GM19324 (cell line): ENCODE data around the gene DCAF7.

Source experiments
- ATAC-seq: cut with Tn5 transposase; IDR thresholded peaks from one replicate; pipeline ENCODE4 v1.9.1; 2021; ENCODE audit warnings: mild to moderate bottlenecking, moderate library complexity; ENCODE audit not compliant: unreplicated experiment, low FRiP score

Gene DCAF7

DNA sequence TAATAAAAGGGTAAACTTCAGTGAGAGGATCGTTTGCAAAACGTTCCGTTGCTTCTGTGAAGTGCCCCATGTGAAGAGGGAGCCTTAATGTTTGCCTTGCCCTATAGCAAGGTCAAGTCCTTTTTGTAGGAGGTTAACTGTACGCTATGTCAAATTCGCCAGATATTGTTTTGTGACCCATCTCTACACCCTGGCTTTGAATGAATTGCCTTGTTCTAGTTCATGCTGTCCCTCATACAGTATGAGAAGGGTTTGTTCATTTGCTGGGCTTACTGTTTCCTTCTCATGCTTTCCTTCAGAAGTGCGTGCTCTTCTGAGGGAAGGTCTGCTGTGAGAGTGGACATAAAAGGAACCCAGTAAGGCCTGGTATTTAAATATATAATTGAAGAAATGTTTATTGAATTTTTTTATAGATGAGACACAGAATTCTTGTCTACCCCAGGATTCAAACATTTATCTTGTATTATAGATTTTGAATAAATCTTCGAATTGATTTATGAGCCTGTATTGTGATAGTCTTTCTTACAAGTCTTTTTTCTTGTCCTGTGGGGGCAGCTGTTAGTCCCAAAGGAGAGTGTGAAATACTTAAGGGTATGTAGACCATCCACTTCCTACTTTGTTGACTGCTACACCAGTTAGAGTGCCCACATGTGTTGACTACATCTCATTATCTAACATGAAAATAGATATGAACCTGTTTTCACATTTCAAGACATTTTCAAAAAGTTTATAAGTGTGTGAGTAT, 73.7 kb downstream of the DCAF7 start:
- ATAC-seq = no peak

DNA sequence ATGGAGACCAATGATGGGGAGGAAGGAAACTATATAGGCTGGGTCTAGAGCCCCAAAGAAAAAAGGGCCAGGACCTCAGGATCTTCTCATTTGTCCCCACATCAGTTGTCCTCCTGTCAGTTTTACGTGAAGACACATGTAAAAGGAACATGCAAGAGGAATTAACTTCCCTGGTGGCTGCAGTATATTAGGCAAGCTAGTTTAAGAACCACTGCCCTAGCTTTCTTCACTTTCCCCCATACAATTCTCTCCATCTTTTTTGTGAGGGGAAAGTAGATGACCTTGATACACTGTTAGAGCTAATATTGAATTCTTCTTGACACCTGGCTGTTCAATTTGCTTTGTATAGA, 74.2 kb downstream of the DCAF7 start:
- no peak for ATAC-seq

DNA sequence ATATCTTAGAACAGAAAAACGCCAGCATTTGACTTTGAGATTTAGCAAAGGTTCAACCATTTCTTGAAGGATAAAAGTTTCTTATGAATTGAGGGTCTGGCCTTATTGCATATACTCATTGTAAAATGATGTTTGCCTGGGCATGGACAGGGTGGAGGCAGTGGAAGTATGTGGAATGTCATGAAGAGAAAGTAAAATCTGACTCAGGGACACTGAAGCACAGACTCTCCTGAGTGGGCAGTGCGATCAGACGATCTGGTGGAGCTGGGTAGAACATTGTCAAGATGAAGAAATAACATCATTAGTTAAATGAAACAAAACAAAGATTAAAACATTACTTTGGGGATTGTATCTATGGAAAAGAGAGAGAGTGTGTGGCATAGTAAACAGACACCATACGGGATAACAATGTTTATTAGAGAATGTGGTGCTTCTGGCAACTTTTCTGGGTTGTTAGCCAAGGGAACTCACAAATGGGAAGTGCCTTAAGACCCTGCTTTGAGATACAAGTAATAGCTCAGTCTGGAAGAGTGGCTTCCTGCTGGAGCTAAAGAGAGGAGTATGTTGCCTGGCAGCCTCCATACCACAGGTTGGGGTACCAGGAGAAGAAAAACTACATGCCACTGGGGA, 76.4 kb downstream of the DCAF7 start:
- no peak for ATAC-seq

DNA sequence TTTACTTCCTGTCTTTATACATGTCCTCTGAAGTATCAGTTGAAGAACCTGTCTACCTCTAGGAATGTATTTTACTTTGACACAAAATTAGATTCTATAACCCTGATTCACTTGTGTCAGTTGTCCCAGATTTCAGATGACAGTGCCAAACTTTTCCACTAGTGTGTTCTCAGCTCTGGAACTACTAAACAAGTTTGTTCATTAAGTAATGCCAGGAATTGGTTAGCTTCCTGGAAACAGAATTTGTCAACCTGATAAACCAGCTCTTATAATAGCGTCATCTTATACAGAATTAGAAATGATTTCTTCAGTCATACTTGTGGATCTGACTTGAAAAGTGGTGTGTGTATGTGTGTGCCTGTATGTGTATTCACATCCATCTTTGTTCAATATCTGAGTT, 79.3 kb downstream of the DCAF7 start:
- no peak for ATAC-seq

DNA sequence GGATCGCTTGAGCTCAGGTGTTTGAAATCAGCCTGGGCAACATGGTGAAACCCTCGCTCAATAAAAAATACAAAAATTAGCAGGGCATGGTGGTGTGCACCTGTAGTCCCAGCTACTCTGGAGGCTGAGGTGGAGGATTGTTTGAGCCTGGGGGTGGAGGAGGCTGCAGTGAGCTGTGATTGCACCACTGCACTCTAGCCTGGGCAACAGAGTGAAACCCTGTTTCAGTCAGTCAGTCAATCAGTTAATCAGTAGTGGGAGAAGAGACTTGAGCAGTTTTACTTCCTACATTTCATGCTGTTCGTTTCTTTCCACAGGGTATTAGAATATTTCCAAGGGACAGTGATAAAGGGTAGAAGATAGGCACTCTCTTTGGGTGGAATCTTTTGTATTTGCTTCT, 80.8 kb downstream of the DCAF7 start:
- ATAC-seq = no peak

DNA sequence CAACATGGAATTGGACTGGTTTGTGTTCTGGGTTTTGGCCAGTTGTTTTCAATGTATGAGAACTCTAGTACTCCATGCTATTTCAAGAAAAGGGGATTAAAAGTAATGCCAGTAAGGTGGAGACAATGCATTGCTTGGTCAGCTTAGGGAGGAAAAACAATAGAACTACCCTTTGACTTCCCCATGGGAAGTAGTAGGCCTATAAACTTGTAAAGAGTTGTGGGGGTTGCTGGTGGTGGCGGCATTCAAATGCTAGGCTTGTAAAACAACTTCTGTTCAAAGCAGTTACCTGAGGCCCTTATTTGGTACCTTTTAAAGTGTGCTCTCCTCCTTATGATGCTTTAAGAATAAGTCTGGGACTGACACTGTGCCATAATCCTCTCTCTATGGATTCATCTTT, 81.3 kb downstream of the DCAF7 start:
- ATAC-seq = no peak

DNA sequence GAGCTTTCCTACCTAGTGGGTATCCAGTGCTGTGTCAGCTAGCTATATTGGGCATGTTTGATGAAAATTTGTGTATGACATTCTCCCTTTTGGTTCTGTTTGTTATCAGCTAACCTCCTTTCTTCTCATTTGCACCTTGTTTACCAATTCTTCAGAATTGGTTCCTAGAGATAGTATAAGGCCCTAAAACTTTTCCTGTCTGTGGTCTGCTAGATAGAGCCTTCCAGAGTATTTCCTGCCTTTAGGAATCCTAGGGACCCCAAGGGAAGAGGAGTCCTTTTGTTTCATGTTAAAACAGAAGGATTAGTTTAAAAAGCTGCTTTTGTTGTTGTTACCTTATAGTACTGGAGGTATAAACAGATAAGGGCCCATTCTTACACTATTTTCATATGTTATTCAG, 83.5 kb downstream of the DCAF7 start:
- no peak for ATAC-seq

DNA sequence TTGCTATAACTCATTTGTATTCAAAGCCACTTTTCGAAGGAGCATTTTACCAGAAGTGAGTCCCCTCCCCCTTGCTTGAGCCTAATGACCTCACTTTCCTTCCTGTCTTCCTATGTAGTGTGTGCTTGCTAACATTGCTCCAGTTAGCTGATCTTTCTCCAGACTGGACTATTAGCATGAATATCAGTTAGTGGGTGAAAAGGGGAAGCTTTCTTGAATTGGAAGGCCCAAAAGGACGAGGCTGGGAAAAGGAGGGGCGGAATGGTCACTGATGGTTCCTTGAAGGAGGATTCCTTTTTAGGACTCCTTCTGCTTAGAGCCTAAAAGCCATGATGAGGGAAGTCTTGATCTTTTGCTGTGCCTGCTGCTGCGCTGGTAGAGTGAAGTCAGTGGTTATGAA, 83.9 kb downstream of the DCAF7 start:
- no peak for ATAC-seq

DNA sequence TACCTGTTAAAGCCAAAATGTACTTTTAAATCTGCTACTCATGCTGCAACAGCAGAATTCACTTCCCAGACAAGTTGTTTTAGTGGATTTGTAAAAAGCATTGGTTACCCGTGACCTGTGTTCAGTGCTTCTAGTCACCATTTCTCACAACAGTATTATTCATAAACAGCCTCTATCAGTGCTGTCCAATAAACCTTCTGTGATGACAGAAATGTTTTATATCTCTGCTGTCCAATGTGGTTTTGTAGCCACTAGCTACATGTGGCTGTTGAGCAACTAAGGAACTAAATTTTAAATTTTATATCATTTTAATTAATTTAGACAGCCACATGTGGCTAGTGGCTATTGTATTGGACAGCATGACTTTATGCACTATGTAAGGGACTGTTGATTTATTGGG, 84.5 kb downstream of the DCAF7 start:
- ATAC-seq = no peak

DNA sequence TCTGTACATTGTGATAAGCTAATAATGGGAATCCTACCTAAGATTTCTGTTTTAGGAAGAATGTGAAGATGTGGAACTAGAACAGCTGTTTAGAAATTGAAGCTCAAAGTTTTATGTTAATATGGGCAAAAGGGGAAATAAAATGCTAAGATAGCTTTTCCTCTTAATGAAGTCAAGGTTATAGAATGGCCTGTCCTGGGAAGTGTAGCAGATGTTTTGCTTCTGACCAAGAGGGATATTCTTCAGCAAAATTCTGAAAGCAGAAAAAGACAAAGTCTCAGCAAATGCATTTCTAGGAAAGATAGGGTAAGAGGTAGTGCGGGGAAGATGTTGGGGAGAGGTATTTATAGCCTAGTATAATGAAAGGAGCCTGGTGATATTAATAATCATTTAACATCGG, 85.0 kb downstream of the DCAF7 start:
- ATAC-seq = no peak

DNA sequence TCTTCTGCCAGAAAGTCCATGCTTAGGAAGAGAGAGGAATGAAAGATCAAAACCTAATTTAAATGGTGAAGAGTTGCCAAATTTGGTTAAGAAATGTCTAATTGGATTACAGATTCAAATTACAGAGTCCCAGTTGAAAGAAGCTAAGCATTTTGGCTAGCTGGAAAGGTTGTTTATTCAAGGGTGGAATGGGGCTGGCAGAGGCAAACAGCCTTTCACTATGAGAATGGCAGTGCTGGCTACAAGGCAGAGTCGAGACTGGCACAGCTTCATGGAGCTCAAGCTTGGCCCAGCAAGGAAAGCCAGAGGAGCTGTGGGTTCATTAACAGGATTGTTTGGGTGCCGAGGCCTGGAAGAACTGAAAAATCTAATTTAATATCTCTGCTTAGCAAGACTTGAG, 85.5 kb downstream of the DCAF7 start:
- no peak for ATAC-seq

DNA sequence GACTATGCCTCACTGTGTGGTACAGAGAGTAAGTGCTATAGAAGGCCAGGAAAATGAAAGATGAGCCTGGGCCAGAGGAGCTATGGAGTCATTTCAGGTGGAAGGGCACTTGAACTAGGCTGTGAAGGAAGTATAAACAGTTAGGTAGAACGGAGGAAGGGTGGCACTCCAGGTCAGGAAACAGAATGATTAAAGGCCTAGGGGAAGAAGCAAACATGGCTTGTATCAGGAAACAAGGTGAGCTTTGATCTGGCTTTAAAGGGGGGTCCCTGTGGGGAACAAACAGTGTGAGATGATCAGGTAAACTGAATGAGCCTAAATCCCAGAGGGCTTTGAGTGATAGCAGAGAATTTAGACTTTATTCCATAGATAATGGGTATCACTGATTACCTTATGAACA, 88.8 kb downstream of the DCAF7 start:
- no peak for ATAC-seq

DNA sequence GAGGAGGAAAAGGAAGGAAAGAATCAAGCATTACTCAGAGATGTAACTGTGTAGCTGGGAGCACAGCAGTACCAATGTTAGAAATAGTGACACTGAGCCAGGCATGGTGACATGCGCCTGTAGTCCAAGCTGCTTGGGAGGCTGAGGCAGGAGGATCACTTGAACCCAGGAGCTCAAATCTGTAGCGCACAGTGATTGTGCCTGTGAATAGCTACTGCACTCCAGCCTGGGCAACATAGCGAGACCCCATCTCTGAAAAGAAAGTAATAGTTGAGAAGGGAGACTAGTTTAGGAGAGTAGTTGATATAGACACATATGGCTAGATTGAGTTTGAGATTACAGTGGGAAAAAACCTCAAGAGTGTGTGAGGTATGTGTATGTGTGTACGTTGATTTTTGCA, 89.8 kb downstream of the DCAF7 start:
- no peak for ATAC-seq

DNA sequence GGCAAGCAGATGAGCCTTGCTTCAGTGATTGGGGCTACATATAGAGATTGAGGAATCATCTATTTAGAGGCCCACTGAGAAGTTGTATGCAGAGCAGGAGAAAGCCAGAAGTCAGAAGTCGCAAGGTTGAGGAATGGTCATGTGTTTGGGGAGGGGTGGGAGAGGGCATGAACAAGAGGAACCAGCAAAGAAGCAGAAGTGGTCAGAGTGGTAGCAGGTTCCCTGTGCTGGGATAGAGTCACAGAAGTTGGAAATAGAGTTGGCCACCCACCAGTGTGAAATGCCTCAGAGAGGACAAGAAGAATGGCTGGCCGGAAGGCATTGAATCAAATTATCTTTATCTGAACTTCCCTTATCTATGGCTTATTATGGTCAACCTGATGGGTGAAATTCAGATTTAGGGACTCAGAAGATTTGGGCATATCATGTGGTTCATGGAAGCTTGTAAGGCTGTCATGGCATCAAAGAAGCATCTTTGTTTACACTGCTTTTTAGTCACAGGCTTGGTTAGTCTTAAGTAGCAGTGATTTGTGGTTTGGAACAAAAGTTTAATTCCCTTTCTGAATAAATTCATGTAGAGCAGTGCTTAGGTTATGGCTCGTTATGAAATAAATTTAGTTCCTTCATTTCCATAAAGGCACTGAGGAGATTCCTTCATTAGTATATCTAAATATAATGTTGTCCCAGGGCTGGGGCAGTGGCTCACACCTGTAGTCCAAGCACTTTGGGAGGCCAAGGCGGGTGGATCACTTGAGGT, 91.6 kb downstream of the DCAF7 start:
- ATAC-seq = no peak
